ENCODE measurements around the gene CT45A5. TPM values are rescaled to one million over a fixed set of nuclear protein-coding genes. Genes with fewer than 3 reads are reported as not detected.
"Not testable (repeated sequence)": the region's sequence is repeated elsewhere in the genome, so short reads cannot be mapped to it uniquely, and the experiment has no call there.

Gene CT45A5
- total and polyA plus RNA-seq, 5 donors from 2014 or later: not detected

- ATAC-seq (ENCODE audit: low read depth in 2 of 2): no peak
These were observed 47.8 kb downstream of the CT45A5 start for GRCh38 chrX:135737366-135738071.

GRCh38 chrX:135734666-135735065 lies 50.6 kb downstream of the CT45A5 start:
- not testable (repeated sequence) for H3K9me3 Mint-ChIP-seq; H3K4me1 ChIP-seq (ENCODE audit: control insufficient read depth, insufficient read depth, low read length, poor library complexity, severe bottlenecking); H3K4me3 Mint-ChIP-seq; H3K9me3 ChIP-seq (ENCODE audit: control insufficient read depth in 2 of 2, low read length in 2 of 2); H3K27me3 Mint-ChIP-seq; DNase-seq; H3K4me3 ChIP-seq (ENCODE audit: low read depth, low read length); H3K36me3 ChIP-seq (ENCODE audit: control insufficient read depth, insufficient read depth, low read length); H3K27me3 ChIP-seq (ENCODE audit: control insufficient read depth, insufficient read depth, low read length); H3K36me3 Mint-ChIP-seq; H3K27ac ChIP-seq (ENCODE audit: insufficient read depth, low read length, poor library complexity, severe bottlenecking); ATAC-seq (ENCODE audit: low read depth in 2 of 2); H3K4me1 Mint-ChIP-seq; H3K27ac Mint-ChIP-seq

More at GRCh38 chrX:135737366-135738071, 47.8 kb downstream of the CT45A5 start:
- no peaks in the 10 kb centered on the region for H3K36me3 ChIP-seq (ENCODE audit: control insufficient read depth, insufficient read depth, low read length)
- H3K36me3 Mint-ChIP-seq: no peaks in the 10 kb centered on the region
- peak in 1 of 3 donors; percentile 4 for DNase-seq
- no peaks in the 10 kb centered on the region for H3K27me3 Mint-ChIP-seq
- H3K9me3 Mint-ChIP-seq: no peaks in the 10 kb centered on the region
- H3K4me3 ChIP-seq (ENCODE audit: low read depth, low read length): no peak overlapping the region
- H3K4me3 Mint-ChIP-seq: no peak overlapping the region
- no peaks in the 10 kb centered on the region for H3K27me3 ChIP-seq (ENCODE audit: control insufficient read depth, insufficient read depth, low read length)
- H3K4me1 Mint-ChIP-seq: peaks cover 0 to 3% (median 0%) of the 10 kb centered on the region in 4 donors
- no peak overlapping the region for H3K27ac Mint-ChIP-seq
- no peaks in the 10 kb centered on the region for H3K9me3 ChIP-seq (ENCODE audit: control insufficient read depth in 2 of 2, low read length in 2 of 2)
- no peak overlapping the region for H3K27ac ChIP-seq (ENCODE audit: insufficient read depth, low read length, poor library complexity, severe bottlenecking)
- H3K4me1 ChIP-seq (ENCODE audit: control insufficient read depth, insufficient read depth, low read length, poor library complexity, severe bottlenecking): no peaks in the 10 kb centered on the region

Other genes with a start within 250 kb of the CT45A5 start
- not detected for gene CT45A1, start 71.9 kb downstream of the CT45A5 start, total RNA-seq
- not detected for gene CT45A1, start 71.9 kb downstream of the CT45A5 start, polyA plus RNA-seq
- not detected for gene CT45A3, start 17.3 kb downstream of the CT45A5 start, total RNA-seq
- not detected for gene CT45A3, start 17.3 kb downstream of the CT45A5 start, polyA plus RNA-seq
- gene CT45A6, start 17.3 kb upstream of the CT45A5 start, total RNA-seq: not detected
- not detected for gene CT45A6, start 17.3 kb upstream of the CT45A5 start, polyA plus RNA-seq
- not detected for gene CT45A2, start 34.5 kb upstream of the CT45A5 start, total RNA-seq
- gene CT45A2, start 34.5 kb upstream of the CT45A5 start, polyA plus RNA-seq: not detected
- not detected for gene CT45A7, start 51.8 kb upstream of the CT45A5 start, total RNA-seq
- not detected for gene CT45A7, start 51.8 kb upstream of the CT45A5 start, polyA plus RNA-seq
- not detected for gene CT45A8, start 69.0 kb upstream of the CT45A5 start, total RNA-seq
- gene CT45A8, start 69.0 kb upstream of the CT45A5 start, polyA plus RNA-seq: not detected
- not detected for gene CT45A9, start 86.3 kb upstream of the CT45A5 start, total RNA-seq
- gene CT45A9, start 86.3 kb upstream of the CT45A5 start, polyA plus RNA-seq: not detected
- gene CT45A10, start 107.9 kb upstream of the CT45A5 start, total RNA-seq: not detected
- gene CT45A10, start 107.9 kb upstream of the CT45A5 start, polyA plus RNA-seq: under 1 TPM in 1 of 4 donors, not detected in 3; 0.40 TPM
- gene SAGE1, start 108.2 kb upstream of the CT45A5 start, total RNA-seq: not detected
- not detected for gene SAGE1, start 108.2 kb upstream of the CT45A5 start, polyA plus RNA-seq
- 31.0 TPM for gene MMGT1, start 188.5 kb upstream of the CT45A5 start, total RNA-seq
- 10 to 100 TPM in 3 of 4 donors, 1 to 10 TPM in 1; 9.6 to 12.1 (median 10.4) TPM for gene MMGT1, start 188.5 kb upstream of the CT45A5 start, polyA plus RNA-seq
- gene SLC9A6, start 199.9 kb upstream of the CT45A5 start, total RNA-seq: 17.8 TPM
- 10 to 100 TPM; 17.2 to 20.0 (median 18.9) TPM for gene SLC9A6, start 199.9 kb upstream of the CT45A5 start, polyA plus RNA-seq

Measured in CD4-positive, CD25-positive, alpha-beta regulatory T cell (primary cell).